Activated effector memory CD4-positive, alpha-beta T cell treated with Interleukin-2 at 50 U/mL for 16 hours (primary cell): ENCODE data around the gene BMS1.
"Not testable (repeated sequence)": the region's sequence is repeated elsewhere in the genome, so short reads cannot be mapped to it uniquely, and the experiment has no call there.

Source experiments
- DNase-seq: peaks from one replicate; pipeline ENCODE4 v3.0.0-alpha.2; 2020

BMS1 gene

DNA sequence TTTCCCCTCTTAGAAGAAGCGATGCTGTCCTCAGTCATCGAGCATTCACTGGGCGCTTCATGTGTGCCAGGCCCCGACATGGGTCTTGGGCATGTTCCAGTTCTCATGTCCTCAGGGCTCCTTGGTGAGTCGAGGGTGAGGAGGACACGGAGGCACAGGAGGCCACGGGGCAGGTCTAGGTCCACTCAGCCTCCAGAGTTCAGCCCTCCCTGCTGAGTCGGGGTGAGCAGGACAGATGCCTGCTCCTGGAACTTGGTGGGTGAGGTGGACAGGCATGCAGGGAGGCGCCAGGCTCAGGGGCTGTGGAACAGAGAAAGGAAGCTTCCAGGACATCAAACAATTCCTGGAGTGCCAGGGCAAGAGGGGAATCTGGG, 87.4 kb downstream of the BMS1 start:
- no peak for DNase-seq

DNA sequence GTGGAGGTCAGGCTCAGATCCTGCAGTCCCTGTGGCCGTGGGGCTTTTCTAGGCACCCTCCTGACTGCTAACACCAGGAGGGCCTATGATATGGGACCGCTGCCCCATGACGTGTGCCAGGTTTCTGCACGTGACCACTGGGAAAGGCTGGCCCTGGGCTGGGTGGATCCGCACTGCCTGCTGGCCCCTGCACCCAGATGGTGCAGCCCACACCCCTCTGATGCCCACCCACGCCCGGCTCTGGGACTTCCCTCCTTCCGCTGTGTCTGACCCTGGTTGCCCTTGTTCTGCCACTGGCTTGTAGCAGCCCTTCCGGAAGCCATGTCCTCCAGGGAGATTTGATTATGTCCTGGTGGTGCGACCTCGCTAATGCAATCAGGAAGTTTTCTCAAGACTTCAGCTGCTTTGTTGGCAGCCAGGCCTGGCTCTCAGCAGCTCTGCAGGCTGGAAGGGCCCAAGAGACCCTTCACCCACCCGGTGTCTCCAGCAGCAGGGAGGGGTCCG, 88.6 kb downstream of the BMS1 start:
- DNase-seq, result not testable (repeated sequence)

DNA sequence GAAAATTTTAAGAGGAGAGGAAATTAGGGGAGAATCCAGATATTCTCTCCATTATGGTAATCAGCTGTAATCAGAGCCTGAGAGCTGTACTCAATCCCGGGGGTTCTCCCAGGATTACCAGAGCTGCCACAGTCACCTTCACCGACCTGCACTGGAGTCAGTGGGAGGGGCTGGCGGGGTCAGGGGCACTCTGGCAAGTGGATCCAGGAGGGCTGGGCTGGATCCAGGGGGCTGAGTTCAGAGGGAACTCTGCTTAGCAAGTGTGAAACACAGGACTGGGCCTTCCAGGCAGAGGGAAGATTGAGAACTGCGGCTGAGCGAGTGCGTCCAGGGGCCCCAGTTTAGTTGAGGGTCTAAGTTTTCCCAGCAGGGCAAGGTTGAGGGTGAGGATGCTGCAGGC, 89.2 kb downstream of the BMS1 start:
- DNase-seq, result no peak

DNA sequence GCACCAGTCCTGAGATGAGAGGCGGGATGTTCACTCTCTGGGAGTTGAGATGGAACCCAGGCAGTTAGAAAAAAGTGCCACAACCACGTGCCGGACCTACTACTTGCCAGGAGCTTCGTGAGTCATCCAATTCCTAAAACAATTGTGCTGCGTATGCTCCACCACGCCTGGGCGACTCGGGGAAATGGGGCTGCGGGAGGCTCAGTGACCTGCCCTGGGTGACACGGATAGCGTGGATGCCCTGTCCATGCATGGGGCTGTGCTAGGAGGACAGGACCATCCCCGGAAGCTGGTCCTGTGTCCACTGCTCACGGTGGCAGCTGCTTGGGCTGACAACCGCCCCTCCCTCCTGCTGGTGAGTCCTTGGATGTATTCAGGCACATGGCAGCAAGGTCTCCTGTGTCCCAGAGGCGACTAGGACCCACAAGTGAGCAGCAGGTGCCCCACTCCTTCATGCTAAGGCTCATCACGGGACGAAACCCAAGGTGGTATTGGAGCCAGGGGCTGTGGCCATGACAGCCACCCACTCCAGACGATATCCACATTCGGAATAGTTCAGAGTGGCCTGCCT, 90.4 kb downstream of the BMS1 start:
- DNase-seq, result no peak

DNA sequence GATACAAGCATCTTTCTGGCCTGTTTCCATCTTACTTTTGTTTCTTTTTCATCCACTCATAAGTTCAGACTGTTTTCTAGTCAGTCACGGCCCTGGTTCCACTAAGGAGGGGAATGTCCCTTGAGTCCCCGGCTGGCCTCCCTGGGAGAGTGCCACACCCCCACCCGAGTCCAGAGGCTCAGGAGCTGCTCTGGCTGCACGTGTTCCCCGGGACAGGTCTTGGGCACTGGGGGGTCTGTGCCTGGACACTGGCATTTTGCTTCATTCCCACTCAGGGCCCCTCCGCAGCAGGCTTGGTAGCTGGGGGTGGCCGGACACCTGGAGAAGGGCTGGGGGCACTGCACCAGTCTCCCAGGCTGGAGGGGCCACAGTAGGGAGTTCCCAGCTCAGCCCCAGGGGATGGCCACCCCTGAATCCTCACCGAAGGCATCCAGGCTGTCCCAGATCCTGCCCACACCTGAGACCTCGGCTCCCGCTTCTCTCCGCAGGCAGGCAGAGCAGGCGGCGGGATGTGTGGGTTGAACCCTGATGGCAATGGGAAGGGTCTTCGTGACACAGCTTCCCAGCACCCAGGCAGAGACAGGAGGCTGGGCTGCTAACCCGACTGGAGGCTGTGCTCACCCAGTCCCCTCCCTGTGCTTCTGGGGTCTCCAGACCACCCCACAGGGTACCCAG, 92.3 kb downstream of the BMS1 start:
- no peak for DNase-seq

DNA sequence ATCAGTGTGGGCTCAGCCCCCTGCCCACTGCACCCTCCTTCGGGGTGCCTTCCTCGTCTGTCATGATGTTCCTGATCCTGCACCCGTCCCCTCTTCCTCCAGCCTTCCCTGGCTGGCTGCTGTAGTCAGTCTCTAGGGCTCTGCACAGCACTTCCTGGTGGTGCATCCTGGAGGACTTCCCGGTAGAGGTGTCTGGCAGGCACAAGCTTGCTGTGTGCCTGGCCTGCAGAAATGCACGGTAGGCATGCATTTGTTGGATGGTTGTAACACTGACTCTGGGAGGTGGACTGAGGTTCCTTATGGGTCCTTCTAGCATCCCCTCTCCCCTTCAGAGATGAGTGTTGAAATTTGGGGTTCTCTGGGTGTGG, 92.8 kb downstream of the BMS1 start:
- no peak for DNase-seq

DNA sequence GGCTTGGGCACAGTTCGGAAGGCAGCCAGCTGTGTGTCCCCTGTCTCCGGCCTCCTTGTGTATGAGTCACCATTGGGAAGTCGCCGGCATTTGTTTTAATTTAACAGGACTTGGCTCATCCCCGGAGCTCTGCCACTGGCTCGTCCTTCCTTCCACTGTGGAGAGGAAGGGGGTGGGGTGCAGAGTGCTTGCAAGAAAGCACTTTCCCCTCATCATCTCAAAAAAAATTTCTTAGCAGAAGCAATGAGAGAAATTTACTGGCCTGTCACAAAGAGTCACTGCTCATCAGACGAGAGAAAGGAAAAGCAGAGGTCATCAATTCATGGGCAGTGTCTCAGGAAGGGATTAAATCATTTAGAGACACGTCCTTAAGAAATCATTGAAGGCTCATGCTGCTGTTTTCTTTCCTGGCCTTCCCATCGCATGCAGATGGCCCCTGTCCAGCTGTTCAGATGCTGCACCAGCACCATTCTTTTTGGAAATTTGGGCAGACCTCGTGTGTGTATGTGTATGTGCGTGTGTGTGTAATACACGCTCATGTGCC, 93.3 kb downstream of the BMS1 start:
- no peak for DNase-seq

DNA sequence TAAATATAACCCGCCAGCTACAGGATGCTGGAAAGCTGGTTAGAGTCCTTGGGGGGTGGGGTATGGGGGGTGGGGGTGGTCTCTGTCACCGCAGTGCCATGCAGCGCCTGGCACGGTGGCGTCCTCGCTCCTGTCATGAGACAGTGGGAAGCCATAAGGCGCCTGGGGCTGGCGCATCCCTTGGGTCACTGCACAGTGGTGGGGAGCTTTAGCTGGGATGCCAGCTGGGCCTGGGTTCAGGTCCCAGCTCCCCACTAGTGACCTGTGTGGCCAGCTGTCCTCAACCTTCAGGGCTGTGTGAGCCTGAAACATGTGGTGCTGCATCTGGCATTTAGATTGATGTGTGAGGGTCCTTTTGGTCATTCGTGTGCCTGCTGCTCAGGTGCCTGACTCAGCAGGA, 93.9 kb downstream of the BMS1 start:
- DNase-seq, result no peak

DNA sequence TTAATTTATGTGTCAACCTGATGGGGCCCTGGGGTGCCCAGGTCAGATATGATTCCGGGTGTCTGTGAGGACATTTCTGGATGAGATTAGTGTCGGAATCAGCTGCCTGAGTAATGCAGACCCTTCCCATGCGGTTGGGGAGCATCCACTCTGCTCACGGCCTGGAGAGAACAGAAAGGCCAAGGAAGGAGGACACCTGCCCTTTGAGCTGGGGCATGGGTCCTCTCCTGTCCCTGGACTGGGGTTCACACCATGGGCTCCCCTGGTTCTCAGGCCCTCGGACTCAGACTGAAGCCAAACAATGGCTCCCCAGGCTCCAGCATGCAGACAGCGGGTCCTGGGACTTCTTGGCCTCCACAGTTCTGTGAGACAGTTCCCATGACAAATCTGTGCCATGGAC, 94.3 kb downstream of the BMS1 start:
- DNase-seq, result no peak

DNA sequence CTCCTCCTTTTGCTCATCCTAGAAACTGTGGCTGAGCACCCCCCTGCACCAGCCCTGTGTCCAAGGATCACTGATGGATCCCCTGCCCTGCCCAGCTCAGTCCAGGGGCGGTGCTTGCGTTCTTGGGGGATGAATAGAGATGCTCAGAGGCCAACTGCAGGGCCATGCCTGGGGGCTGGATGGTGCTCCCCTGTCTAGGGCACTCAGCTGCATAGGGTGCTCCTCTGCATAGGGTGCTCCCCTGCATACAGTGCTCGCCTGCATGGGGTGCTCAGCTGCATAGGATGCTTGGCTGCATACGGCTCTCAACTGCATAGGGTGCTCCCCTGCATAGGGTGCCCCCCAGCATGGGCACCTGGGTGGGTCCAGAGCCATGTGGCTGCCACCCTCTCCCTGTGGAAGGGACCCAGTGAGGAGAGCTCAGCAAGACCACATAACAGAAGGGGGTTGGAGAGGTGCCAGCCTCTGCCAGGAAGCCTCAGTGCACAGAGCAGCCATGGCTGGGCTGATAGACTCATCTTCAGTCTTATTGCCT, 95.0 kb downstream of the BMS1 start:
- DNase-seq, result no peak

DNA sequence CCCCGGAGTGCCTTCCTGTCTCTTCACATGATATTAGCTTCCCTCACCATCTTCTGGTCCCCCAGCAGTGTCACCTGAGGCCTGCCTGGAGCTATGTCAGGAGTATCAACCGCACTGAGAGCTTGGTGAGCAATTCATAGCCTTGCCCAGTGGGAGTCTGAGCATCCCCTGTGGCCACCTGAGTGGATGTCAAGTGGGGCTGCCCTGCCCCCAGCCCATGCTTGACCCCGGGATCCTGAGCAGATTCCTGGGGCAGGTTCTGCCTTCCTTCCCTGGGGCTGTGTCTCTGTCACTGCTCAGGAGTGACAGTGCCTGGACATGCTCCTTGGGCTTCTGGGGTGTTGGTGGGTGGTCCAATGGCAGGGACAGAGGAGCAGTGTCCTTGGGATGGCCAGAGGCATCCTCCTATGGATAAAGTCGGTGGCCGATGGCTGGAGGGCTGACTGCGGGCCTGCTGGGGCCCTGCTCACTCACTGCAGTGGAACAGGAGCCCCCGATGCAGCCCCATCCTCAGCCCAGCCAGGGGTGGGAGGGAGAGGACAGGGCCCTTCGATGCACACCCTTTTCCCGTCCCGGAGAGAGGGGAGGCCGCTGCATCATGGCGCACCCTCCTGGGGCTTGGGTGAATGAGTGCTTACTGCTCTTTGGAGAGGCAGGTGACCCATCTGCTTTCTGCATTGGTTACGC, 95.7 kb downstream of the BMS1 start:
- no peak for DNase-seq

DNA sequence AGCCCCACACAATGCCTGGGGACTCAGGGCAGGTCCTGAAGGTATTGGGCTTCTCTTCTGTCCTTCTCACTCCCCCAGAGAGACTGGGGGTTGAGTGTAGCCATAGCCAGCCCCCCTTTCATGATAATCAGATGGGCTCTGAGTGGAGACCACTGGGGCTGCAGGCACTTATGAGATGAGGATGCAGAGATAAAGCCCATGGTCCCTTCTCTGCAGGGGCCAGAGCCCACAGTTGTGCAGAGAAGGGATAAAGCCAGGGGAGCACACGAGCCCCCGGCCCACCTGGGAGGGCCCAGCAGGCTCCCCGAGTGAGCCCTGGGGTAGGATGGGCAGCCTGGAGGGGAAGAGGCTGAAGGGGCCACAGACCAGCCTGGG, 96.2 kb downstream of the BMS1 start:
- no peak for DNase-seq

DNA sequence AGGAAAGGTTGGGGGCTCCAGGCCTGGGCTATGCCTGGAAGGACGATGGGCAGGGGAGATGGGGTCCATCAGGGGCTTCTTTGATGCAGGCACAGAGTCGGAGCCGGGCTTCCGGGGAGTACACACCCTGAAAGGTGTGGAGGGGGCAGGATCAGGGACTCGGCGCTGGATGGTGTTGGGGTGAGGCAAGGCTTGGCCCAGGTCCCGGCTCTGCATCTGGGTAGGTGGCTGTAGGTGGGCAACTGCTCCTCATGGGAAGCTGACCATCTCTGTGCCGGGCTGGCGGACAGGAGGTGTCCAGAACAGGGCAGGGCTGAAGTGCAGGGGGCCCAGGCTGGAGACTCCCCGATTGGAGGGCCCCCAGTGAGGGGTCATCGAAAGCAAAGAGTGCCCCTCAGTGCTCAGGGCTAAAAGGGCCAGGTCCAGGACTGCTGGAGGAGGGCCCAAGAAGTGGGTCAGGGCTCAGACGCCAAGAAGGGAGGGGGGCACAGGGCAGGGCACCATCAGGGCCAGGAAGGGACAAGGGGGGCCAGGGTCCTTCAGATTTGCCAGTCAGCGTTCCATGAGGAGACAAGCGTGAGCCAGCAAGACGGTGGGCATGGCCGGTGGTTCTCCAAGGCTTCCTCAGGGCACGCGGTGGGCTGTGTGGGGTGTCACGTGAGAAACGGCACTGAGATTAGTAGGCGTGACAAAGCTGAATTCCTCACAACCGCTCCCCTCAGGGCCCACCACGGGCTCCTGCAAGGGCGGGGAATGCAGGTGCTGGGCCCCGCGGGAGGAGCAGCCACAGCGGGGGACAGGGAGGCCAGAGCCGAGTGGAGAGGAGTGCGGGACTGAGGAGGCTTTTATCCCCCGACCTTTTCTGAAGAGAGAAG, 97.0 kb downstream of the BMS1 start:
- DNase-seq, result no peak

DNA sequence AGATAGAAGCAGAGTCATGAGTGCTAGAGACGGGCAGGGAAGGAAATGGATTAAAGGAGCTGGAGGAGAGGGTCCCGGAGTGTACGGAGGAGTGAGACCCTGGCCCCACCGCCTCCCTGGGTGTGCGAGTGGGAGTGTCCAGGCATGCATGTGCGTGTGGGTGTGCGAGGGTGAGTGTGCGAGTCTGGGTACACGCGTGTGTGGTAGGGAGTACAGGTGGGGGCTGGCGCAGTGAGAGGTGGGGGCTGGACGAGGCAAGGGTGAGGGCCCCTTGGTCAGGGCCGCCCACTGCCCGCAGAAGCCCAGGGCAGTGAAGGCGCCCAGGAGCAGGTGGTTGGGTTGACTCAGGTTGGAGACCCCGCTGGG, 97.6 kb downstream of the BMS1 start:
- no peak for DNase-seq

DNA sequence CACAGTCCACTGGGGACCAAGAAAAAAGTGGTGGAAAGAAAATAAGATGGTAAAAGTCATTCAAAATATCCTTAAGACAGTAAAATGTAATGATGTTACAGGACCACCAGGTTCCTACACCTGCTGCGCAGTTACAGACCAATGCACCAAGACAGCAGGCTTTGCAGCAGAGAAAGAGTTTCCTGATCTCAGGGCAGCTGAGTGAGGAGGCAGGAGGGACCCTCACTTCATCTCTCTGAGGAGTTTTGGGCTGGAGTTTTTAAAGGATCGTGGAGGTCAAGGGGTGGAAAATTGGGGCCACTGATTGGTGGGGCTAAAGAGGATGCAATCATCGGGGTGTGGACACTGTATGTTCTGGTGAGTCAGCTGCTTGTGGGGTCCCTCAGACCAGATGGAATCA, 100.0 kb downstream of the BMS1 start:
- no peak for DNase-seq
